Effector CD8-positive, alpha-beta T cell (primary cell): ENCODE measurements around the gene LRBA.

Experiments
- DNase-seq: peaks from one replicate; lab custom pipeline; 2025; lab: John Stamatoyannopoulos, UW

LRBA gene

GRCh38 chr4:150318971-150319370 is 696.1 kb downstream of the LRBA start:
- no peak for DNase-seq

- no peak for DNase-seq
These were observed 696.6 kb downstream of the LRBA start for GRCh38 chr4:150318527-150318926.

GRCh38 chr4:150316332-150317205 is 698.5 kb downstream of the LRBA start:
- DNase-seq: no peak

- DNase-seq: no peak
These were observed 699.4 kb downstream of the LRBA start for GRCh38 chr4:150315691-150316090.

GRCh38 chr4:150315175-150315574 is 699.9 kb downstream of the LRBA start:
- no peak for DNase-seq

GRCh38 chr4:150314031-150314430 is 701.1 kb downstream of the LRBA start:
- no peak for DNase-seq

- no peak for DNase-seq
These were observed 704.8 kb downstream of the LRBA start for GRCh38 chr4:150310159-150310895.

GRCh38 chr4:150308824-150309472 is 706.1 kb downstream of the LRBA start:
- no peak for DNase-seq

GRCh38 chr4:150306719-150307118 is 708.4 kb downstream of the LRBA start:
- DNase-seq: no peak

GRCh38 chr4:150305995-150306394 is 709.1 kb downstream of the LRBA start:
- DNase-seq: no peak

GRCh38 chr4:150302553-150302952 is 712.5 kb downstream of the LRBA start:
- DNase-seq: no peak

GRCh38 chr4:150299816-150300215 is 715.3 kb downstream of the LRBA start:
- DNase-seq: no peak

GRCh38 chr4:150297861-150298474 is 717.1 kb downstream of the LRBA start:
- DNase-seq: no peak

- no peak for DNase-seq
These were observed 725.2 kb downstream of the LRBA start for GRCh38 chr4:150289881-150290280.

GRCh38 chr4:150289198-150289597 is 725.9 kb downstream of the LRBA start:
- DNase-seq: no peak

GRCh38 chr4:150286656-150287055 is 728.4 kb downstream of the LRBA start:
- no peak for DNase-seq

GRCh38 chr4:150283689-150284088 is 731.4 kb downstream of the LRBA start:
- no peak for DNase-seq

GRCh38 chr4:150280975-150281374 is 734.1 kb downstream of the LRBA start:
- no peak for DNase-seq

- DNase-seq: no peak
These were observed 734.8 kb downstream of the LRBA start for GRCh38 chr4:150280081-150280895.

- no peak for DNase-seq
These were observed 736.9 kb downstream of the LRBA start for GRCh38 chr4:150278206-150278605.

GRCh38 chr4:150268444-150268843 is 746.6 kb downstream of the LRBA start:
- no peak for DNase-seq
